HG03139 (cell line): Measurements from ENCODE around the gene RPS19BP1.
"Not testable (repeated sequence)": the region's sequence is repeated elsewhere in the genome, so short reads cannot be mapped to it uniquely, and the experiment has no call there.

Experiments used
- ATAC-seq: cut with Tn5 transposase; IDR thresholded peaks from one replicate; pipeline ENCODE4 v1.9.1; 2021; ENCODE audit not compliant: unreplicated experiment

RPS19BP1 gene

DNA sequence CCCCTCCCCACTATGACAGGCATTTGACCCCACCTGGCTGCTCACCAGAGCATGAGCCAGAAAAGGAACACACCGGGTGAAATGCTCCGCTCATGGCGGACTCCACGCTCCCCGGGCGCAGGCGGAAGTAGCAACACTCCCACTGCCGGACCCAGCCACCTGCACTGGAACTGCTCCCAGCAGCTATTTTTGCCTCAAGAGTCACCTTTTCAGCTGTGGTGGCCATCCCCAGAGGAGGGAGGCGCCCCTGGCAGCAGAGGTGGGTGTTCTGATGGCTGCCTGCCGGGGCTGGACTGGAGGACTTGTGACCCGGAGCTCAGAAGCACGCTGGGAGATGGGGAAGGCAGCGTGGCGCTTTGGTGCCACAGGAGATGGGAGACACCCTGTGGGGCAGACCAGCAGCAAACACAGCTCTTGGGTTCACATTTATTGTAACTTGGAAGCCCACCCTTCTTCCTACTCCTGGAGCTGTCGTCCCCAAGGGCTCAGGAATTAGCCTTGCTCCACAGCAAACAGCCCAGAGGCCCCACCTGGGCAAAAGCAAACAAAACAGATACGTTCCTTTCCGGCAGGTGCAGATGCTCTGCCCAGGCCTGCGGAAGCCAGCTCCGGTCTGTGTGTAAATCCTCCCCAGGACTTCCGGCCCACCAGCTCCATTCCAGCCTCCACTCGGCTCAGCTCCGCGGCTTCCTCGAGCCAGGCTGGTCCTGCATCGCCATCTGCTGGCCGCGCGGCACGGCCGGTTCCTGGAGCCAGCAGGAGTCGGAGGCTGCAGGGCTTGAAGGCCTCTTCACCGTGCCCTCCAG lies 3.7 kb downstream of the RPS19BP1 start:
- ATAC-seq, result no peak

DNA sequence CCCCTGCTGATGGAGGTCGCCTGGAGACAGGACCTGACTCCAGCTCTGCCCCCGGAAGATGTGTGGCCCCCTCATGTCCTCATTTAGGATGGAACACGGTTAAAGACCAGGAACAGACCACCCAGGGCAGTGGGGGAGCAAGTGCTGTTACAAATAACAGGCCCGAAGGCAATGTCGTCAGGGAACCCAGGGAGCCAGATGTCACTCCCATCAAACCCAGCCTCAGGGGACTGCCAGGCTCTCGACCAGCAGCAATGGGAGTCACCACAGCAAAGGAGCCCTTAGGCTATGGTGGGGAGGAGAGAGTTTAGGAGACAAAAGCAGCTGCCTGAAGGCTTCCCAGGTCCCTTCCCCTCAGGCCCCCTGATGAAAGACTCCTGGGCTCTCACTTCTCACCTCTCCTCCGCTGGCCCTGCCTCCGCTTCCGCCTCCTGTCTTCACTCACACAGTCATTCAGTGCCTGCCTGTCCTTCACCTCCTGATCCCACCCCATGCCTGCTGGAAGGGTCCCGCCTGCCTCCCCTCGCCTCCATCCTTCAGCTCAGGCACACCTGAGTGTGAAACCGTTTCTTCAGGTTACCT lies 4.4 kb downstream of the RPS19BP1 start:
- no peak for ATAC-seq

DNA sequence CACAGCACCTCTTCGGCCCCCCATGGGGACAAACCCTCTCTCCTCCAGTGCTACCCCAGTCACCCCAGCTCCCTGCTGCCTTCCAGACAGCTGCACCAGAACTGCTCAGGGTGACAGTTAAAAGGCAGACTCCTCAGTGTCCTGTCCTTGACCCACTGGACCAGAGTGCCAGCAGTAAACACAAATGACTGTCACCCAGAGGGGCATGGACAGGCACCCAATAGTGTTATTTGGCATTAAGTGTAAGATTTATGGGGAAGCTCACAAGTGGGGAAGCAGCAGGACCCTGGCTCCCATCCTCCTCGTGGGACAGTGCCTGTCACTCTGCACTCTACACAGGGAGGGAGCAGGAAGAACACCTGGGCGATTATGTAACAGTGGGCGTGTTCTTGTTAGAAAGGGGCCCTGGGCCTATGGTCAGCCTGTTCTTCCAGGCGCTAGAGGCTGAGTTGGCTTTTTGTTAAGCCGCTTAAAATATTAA lies 5.0 kb downstream of the RPS19BP1 start:
- no peak for ATAC-seq

DNA sequence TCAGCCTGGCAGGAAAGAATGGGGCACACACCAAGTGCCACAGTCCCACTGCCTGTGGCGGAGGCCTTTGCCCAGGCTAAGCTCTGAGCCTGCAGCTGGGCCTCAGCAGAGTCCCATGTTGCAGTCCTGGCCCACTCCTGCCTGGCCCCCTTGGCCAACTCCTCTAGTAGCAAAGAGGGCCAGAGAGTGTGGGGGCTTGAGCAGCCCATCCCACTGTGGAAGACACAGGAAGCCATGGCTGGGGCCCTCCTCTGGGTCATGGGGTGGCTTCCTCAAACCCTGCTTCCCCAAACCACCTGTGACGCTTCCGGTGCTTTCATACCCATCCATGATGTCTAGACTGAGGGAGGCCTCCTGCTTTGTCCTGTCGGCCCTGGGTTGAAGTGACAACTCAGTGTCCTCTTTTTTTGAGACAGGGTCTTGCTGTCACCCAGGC lies 5.8 kb downstream of the RPS19BP1 start:
- no peak for ATAC-seq

DNA sequence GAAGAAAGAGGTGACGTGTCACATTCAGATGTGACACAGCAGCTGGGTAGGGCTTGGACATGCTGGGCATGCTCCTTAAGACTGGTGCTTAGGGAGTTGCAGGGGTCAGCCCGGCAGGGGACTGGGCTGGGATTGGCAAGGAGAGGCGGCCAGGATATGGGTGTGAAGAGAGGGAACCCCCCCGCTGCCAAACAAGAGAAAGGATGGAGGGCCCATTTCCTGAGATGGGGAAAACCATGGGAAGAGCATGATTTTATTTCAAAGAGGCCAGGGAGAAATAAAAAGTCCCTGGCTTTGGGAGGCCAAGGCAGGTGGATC lies 6.9 kb downstream of the RPS19BP1 start:
- no peak for ATAC-seq

DNA sequence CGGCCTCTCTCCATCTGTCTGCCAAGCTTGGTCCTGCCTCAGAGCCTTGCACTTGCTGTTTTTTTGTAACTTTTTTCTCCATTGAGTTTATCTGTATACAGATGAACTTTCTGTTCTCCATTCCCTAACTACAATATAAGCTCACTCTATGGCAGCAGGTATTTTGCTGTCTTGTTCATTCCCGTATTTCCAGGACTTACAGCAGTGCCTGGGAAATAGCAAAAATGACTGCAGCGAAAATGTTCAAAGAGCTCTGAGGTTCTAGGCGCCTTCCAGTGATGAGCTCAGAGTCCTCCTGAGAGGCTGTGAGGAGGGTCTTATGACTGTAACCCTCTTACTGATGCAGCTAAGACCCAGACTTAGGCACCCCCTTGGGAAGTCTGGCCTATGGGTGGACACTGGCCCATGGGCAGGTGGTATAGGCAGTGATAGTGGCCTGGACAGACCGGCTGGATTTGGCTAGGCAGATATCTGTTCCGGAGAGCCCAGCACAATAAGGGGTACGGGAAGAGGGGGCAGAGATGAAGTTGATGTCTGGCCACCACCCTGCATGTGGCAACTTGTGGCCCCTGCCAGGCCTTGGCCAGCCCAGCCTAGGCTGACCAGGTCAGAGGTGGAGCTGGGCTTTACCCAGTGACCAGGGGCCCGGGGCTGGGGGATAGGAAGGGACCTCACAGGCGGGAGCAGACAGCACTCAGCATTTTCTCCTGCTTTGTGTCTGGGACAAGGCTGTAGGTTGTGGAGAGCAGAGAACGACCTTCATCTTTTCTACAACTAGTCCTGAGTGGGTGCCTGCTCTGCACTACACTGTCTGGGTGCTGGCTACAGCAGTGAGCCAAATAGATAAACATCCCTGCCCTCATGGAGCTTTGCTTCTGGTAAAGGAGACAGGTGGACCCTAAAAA lies 7.5 kb downstream of the RPS19BP1 start:
- no peak for ATAC-seq

DNA sequence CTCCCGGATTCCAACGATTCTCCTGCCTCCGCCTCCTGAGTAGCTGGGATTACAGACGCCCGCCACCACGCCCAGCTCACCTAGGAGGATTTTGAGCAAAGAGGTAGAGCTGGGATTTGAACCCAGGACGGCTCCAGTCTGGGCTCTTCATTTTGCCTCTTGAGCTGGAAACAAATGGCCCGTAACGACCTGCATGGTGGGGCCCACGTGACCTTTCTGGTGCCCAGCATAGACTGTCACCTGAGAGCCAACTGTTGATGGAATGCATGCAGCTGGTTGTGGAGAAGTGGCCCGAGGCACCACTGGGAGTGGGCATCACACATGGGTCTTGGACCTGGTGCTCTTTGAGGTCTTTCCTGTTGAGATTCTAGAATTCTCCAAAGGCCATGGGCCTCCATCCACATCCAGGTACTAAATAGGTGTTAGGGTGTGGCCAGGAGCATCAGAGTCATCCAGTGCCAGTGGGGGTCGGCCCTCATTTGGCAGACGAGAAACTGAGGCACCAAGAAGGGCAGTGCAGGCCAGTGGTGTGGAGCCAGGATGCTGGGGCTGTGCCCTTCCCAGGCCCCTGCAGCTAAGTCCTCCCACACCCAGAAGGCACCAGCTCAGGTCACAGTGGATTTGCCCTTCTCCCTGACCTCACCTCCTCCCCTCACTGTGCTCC lies 8.3 kb downstream of the RPS19BP1 start:
- no peak for ATAC-seq

DNA sequence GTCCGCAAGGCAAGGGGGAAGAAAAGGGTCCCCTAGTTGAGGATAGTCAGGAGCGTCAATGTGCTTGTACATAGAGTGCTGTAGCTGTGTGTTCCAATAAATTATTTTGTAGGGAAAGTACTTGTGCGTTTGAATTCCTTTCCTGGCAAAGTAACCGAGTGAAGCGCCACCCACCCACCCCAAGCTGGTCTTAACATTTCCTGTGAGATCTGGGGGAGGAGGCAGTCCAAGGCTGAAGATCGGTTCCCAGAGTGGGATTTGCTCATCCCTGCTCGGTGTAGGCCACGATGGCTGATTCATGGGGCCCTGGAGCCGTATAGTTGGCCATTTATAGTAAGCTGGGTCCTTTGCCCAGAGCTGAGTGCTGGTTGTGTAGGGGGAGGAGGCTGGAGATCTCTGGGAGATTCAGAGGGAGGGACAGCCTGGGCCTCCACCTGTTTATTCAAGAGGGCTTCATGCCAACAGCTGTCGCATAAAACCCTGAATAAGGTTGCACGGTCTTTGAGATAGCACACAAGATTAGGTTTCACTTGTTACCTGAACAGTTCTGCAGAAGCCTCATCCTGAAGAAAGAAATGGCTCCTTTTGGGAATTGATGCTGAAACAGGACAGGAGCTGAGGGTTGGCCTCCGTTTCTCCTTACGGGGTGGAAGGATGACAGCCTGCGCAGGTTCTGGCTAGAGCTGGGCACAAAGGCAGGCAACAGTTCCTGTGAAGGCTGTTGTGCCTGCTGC lies 9.8 kb downstream of the RPS19BP1 start:
- ATAC-seq, result no peak

DNA sequence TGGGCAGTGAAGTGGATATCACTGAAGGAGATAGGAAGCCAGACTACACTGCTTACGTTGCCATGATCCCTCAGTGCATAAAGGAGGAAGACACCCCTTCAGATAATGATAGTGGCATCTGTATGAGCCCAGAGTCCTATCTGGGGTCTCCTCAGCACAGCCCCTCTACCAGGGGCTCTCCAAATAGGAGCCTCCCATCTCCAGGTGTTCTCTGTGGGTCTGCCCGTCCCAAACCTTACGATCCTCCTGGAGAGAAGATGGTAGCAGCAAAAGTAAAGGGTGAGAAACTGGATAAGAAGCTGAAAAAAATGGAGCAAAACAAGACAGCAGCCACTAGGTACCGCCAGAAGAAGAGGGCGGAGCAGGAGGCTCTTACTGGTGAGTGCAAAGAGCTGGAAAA lies 10.5 kb downstream of the RPS19BP1 start:
- not testable (repeated sequence) for ATAC-seq

DNA sequence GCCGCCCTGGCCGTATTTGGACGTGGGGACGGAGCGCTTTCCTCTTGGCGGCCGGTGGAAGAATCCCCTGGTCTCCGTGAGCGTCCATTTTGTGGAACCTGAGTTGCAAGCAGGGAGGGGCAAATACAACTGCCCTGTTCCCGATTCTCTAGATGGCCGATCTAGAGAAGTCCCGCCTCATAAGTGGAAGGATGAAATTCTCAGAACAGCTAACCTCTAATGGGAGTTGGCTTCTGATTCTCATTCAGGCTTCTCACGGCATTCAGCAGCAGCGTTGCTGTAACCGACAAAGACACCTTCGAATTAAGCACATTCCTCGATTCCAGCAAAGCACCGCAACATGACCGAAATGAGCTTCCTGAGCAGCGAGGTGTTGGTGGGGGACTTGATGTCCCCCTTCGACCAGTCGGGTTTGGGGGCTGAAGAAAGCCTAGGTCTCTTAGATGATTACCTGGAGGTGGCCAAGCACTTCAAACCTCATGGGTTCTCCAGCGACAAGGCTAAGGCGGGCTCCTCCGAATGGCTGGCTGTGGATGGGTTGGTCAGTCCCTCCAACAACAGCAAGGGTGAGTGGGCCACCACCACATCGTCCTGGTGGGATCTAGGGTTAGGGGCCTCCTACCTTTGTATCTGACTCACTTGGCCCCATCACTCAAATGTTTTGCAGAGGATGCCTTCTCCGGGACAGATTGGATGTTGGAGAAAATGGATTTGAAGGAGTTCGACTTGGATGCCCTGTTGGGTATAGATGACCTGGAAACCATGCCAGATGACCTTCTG lies 11.3 kb downstream of the RPS19BP1 start:
- not testable (repeated sequence) for ATAC-seq

DNA sequence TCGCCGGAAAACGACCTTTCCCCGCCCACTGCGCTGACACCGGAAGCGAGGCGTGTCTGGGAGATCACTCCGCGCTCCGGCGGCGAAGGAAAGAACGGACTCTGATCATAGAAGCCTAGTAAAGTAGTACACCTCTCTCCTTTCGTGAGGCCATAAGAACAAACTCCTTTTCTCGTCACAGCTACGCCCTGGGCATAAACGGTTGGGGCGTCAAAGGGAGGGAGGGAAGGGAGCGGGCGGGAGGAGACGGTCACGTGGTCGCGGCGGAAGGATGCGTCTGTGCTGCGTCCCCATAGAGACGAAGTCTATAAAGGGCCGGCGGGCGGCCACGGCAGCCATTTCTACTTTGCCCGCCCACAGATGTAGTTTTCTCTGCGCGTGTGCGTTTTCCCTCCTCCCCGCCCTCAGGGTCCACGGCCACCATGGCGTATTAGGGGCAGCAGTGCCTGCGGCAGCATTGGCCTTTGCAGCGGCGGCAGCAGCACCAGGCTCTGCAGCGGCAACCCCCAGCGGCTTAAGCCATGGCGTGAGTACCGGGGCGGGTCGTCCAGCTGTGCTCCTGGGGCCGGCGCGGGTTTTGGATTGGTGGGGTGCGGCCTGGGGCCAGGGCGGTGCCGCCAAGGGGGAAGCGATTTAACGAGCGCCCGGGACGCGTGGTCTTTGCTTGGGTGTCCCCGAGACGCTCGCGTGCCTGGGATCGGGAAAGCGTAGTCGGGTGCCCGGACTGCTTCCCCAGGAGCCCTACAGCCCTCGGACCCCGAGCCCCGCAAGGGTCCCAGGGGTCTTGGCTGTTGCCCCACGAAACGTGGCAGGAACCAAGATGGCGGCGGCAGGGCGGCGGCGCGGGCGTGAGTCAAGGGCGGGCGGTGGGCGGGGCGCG lies 12.1 kb downstream of the RPS19BP1 start, which contains the start of gene ATF4:
Gene ATF4 (plus strand): TSS at position 337 of the 880 bp plus-strand sequence. CDS start 884 bp downstream, outside the sequence.
- peak; percentile 48 for ATAC-seq

DNA sequence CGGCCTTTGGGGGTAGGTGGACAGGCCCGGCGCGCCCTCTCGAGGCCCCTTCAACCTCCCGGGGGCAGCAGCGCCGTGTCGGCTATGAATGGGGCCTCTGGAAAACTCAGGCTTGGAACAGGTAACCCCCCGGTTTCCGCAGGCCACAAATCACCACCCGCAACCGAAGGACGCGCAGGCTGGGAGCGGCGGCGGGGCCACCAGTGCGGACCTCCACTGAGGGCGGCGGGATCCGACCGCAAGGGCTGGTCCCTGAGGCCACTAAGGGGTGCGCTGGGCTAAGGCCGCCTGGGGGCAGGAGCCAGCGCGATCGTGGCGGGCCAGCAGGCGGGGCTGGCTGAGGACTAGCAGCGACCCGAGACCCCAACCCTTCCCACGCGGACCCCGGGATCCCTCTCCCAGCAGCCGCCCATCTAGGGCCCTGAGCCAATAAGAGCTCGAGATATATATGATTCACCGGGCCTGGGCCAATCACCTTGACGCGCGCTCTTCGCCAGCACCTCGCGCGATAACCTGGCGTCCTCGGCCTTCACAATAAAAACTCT lies 12.8 kb downstream of the RPS19BP1 start:
- peak; percentile 72 for ATAC-seq

DNA sequence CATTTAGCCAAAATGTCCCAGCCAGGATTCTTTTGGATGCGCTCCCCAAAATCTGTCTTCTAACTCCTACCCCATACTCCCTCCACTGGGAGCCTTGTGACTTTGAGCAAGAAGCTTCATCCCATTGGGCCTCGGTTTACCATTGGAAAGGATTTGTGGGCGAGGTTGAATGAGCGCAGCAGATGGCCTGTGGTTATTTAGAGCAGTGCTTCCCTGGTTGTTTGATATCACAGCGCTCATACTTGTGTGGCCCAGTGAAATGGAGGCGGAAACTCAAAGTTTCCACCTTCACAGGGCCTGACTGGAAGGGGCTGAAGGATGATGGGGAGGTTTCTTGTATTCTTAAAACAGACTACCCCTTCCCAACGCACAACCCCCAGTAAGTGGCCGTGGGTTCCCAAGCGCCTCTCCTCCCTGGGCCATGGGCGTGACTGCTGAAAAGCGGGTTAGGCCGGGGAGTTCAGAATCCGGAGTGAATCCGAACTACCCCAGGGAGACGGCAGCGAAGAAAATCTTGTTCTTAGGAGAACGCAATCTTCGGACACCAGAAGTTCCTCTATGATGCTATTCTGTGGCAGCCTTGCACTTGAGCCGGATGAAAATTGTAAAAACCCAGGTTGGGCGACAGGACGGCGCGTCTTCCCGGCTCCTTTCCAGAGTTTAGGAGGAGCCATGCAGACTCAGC lies 13.4 kb downstream of the RPS19BP1 start:
- peak; percentile 2 for ATAC-seq

DNA sequence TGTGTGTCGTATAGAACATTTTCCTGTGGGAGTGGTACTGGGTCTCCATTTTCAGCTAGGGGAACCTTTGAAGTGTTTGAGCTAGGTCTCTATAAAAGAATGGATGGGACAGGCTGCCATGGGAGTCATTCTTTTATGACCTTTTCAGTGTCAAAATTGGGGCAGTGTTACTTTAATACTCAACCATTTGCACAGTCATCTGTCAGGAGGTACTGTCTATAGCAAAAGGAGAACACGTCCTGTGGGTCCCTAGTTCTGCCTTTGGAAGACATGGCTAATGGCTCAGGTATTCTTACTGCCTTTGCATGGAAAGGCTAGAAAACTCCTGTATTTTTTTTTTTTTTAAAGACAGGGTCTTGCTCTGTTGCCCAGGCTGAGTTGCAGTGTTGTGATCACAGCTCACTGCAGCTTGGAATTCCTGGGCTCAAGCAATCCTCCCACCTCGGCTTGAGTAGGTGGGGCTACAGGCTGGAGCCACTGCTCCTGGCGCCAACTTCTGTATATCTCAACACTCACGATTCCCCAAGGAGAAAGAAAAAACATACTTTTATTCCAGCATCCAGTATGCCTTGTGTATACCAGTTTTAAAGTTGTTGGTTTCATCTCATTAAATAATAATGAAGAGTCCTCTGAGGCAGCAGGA lies 14.3 kb downstream of the RPS19BP1 start:
- no peak for ATAC-seq

DNA sequence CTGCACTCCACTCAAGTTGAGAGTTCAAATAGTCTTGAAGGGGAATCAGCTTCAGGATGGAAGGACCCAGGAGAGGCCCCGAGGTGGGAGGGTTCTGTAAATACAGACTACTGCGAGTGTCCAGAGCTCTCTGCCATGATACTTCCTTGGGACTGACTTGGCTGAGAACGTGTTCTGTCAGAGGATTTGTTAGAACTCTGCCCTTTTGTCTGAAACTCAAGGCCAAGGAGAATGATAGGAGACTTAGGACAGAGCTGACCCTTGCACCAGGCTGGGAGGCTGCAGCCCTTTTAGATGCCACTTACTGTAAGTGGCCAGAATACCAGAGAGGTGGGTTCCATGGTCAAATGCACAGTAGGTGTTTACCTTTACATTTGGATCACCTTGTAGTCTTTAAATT lies 15.1 kb downstream of the RPS19BP1 start:
- ATAC-seq, result no peak

DNA sequence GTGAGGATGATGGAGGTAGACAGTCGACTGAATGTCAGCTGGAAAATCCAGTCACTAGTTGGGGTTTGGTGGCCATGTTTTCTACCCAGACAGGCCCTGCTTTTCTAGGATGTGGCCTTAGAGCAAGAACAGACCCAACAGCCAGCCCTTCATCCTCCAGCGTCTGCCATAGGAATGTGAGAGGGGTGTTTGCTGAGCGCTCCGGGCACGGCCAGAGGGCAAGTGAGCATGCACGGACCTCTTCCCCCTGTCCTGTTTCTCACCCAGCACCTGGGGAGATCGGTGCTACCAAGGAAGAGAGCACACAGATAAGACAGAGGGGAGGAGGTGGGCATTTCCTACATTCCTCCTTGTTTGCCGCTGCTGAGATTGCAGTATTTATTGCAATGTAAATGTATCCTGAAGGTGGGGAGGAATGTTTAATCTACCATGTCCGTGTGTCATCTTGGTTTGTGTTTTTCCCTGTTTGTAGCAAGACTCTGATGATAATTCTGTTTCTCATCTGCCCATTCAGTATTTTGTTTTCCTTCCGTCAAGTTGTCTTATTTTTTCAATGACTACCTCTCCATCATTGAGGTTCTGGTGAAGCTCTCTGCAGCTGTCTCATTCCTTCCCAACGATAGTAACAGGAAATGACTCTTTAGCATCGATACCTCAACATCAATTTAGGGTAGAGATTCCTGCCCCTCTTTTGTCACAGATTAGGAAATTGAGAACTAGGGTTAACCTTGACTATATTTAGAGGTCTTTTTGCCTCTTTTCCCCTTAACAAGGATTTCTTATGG lies 17.1 kb downstream of the RPS19BP1 start:
- no peak for ATAC-seq
